GM12878 (cell line): Measurements from ENCODE around the gene SMURF1. TPM values are rescaled to one million over a fixed set of nuclear protein-coding genes. Genes with fewer than 3 reads are reported as not detected.

ENCODE experiments used
- ATAC-seq: fragments of 200-7000 bp; cut with Tn5 transposase; 3 replicates; pipeline ENCODE4 v1.9.1; 2020; ENCODE audit warnings: mild to moderate bottlenecking, moderate library complexity
- BruUV-seq: library from RNA; stranded (reverse); fragments of 400-500 nt; replicated peaks from 2 replicates; lab custom pipeline; 2021; lab: Mats Ljungman, UMichigan
- CTCF ChIA-PET: fragments of 300-600 bp; sonication (Branson Sonifier 250); formaldehyde crosslinking; extraction: SDS; loops from one replicate; lab custom pipeline; 2021; ENCODE audit warnings: inconsistent platforms; lab: Yijun Ruan, JAX
- POLR2A ChIA-PET: fragments of 350-600 bp; formaldehyde crosslinking; extraction: SDS; loops from one replicate; lab custom pipeline; 2021; ENCODE audit warnings: inconsistent platforms; lab: Charles Lee
- RAD21 ChIA-PET: fragments of 300-600 bp; sonication (Branson Sonifier 250); formaldehyde crosslinking; loops from one replicate; lab custom pipeline; 2023; ENCODE audit warnings: antibody characterized with exemption; ENCODE audit not compliant: unreplicated experiment; lab: Charles Lee
- SMC1A ChIA-PET: fragments of 300-600 bp; sonication (Branson Sonifier 250); formaldehyde crosslinking; loops from one replicate; lab custom pipeline; 2023; ENCODE audit not compliant: unreplicated experiment, uncharacterized antibody; lab: Charles Lee
- DNase-seq: peaks from one replicate; pipeline ENCODE4 v3.0.0-alpha.2; 2011; ENCODE audit warnings: low read depth, low spot score
- FAIRE-seq: peaks from 3 replicates; lab custom pipeline; 2011; peaks lifted over from hg19 to GRCh38; lab: Jason Lieb, UNC
- H2AFZ ChIP-seq: 2 replicates; pipeline ENCODE4 v1.6.0; 2011; ENCODE audit warnings: low read depth, low read length, control low read depth; ENCODE audit not compliant: control insufficient read depth
- H3K27ac ChIP-seq: 2 replicates; pipeline ENCODE4 v1.5.1; 2011; ENCODE audit warnings: control low read depth; ENCODE audit not compliant: control insufficient read depth, insufficient read depth
- H3K27me3 ChIP-seq, 2 experiments: replicated peaks in 1 of 2; 2 replicates each; pipeline versions ENCODE4 v1.6.0 to v1.6.1; 2011; ENCODE audit warnings: low read length in 1 of 2; ENCODE audit not compliant: control insufficient read depth in 2 of 2, insufficient read depth in 2 of 2
- H3K36me3 ChIP-seq, 2 experiments: 2 replicates each; pipeline ENCODE4 v1.5.1; 2011; ENCODE audit warnings: low read length in 1 of 2; ENCODE audit not compliant: control insufficient read depth in 2 of 2, insufficient read depth in 2 of 2
- H3K4me1 ChIP-seq: 2 replicates; pipeline ENCODE4 v1.6.1; 2011; ENCODE audit warnings: mild to moderate bottlenecking, low read length, moderate library complexity, mixed read lengths; ENCODE audit not compliant: control insufficient read depth, insufficient read depth
- H3K4me2 ChIP-seq: 2 replicates; pipeline ENCODE4 v1.6.0; 2011; ENCODE audit warnings: control low read depth; ENCODE audit not compliant: control insufficient read depth, insufficient read depth
- H3K4me3 ChIP-seq: fragments of 200-600 bp; sonication (generic); 2 replicates; pipeline ENCODE4 v1.5.1; 2016
- H3K79me2 ChIP-seq: 2 replicates; pipeline ENCODE4 v1.6.0; 2011; ENCODE audit warnings: low read length; ENCODE audit not compliant: control insufficient read depth, insufficient read depth
- H3K9ac ChIP-seq: 2 replicates; pipeline ENCODE4 v1.8.0; 2011; ENCODE audit warnings: low read length, control low read depth, mixed read lengths; ENCODE audit not compliant: control insufficient read depth, insufficient read depth
- H3K9me3 ChIP-seq: replicated peaks from 3 replicates; pipeline ENCODE4 v1.5.1; 2011; ENCODE audit warnings: mild to moderate bottlenecking, low read length; ENCODE audit not compliant: control insufficient read depth, insufficient read depth
- H4K20me1 ChIP-seq: 2 replicates; pipeline ENCODE4 v1.6.0; 2011; ENCODE audit not compliant: control insufficient read depth, insufficient read depth
- BRCA1 ChIP-seq: IDR thresholded peaks from 2 replicates; pipeline ENCODE4 v1.6.1; 2011; ENCODE audit warnings: low read depth, low read length, improper control_type of control experiment
- MEF2A ChIP-seq: IDR thresholded peaks from 2 replicates; pipeline ENCODE4 v1.6.1; 2011; ENCODE audit warnings: low read depth, mild to moderate bottlenecking, low read length, moderate library complexity; ENCODE audit not compliant: insufficient read depth
- POU2F2 ChIP-seq: IDR thresholded peaks from 3 replicates; pipeline ENCODE4 v1.6.1; 2011; ENCODE audit warnings: low read depth, mild to moderate bottlenecking, low read length, borderline replicate concordance
- WGBS: methylation state at CpG from one replicate; pipeline ENCODE4 v1.1.6; 2016; ENCODE audit warnings: low lambda C conversion rate; ENCODE audit not compliant: insufficient replicate concordance, insufficient coverage; ENCODE audit errors: missing lambda C conversion rate; 5-methylcytosine and 5-hydroxymethylcytosine counted together
- in situ Hi-C: fragments of 300-500 bp; cut with MboI; formaldehyde crosslinking; loops from 9 replicates; pipeline ENCODE4 v1.14.3; 2018; ENCODE audit warnings: mixed read lengths
- intact Hi-C: fragments of 100-400 bp; cut with micrococcal nuclease; formaldehyde crosslinking; loops from one replicate; pipeline ENCODE4 v1.14.2; 2022; ENCODE audit not compliant: unreplicated experiment
- polyA plus RNA-seq, 11 experiments: library from polyadenylated mRNA; depleted of rRNA in 4 of 11; unstranded in 6 of 11; stranded (reverse) in 5 of 11; fragments of >200 nt; fragmentation: Nextera tagmentation in 4 of 11; fragmentation: Illumina TruSeq in 1 of 11; extraction: Ambion mirVana in 4 of 11; extraction: Trizol in 1 of 11; gene quantifications; 1 replicate in 1 of 11; 2 replicates in 10 of 11; pipeline versions ENCODE4 v1.2.1 to v1.2.3, GENCODE V29; 2011 to 2016; ENCODE audit warnings: inconsistent platforms in 2 of 11, missing spikeins in 2 of 11, low read depth in 1 of 11
- total RNA-seq, 4 experiments: library from RNA; depleted of rRNA in 3 of 4; stranded (reverse); fragments of >200 nt in 3 of 4; fragmentation: Illumina TruSeq in 1 of 4; extraction: Trizol in 1 of 4; gene quantifications; 2 replicates each; pipeline versions ENCODE4 v1.2.1 to v1.2.3, GENCODE V29; 2013 to 2021
- TF ChIP-seq, protein P1 (sequence below): fragments of 450-650 bp; formaldehyde crosslinking; IDR thresholded peaks from 2 replicates; pipeline ENCODE4 v1.4.0; 2020; ENCODE audit warnings: mild to moderate bottlenecking, moderate library complexity

Gene SMURF1
- total and polyA plus RNA-seq, 10 of the 15 experiments (the other 5 are each of a cell fraction or from before 2014, with no cell fraction given): 0.76 to 14.0 (median 7.9) TPM

DNA sequence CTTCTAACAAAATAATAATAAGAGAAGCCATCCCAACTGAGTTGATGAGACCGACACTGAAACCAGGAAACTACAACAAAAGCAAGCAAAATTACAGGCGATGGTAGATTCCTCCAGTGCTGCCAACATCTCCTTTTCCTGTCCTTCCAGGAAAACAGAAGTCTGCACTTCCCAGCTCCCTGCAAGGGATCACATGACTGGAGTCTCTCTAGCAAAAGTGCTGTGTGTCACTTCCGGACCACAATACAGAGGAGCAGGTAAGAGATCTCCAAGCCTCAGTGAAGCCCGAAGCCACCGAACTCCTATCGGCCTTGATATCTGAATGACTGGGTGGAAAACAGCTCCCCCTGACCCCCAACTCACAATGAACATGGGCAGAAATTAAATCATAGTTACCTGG is 63.2 kb downstream of the SMURF1 start:
- no peaks in the 10 kb centered on the region for H3K4me1 ChIP-seq
- intact Hi-C loops: no loop called here
- ChIA-PET RAD21 (no interaction called here), CTCF (interaction anchor here (0.5 kb wide), 1 partner anchor 204 kb away, joined by 6 read pairs; no protein-coding TSS in a partner anchor), POLR2A (no interaction called here), SMC1A (interaction anchor here (1.0 kb wide), 1 partner anchor 82 kb away, joined by 4 read pairs; no protein-coding TSS in a partner anchor)
- no peak overlapping the region for H3K4me2 ChIP-seq
- in situ Hi-C loops: no loop called here
- no peak overlapping the region for H3K27ac ChIP-seq
- no peaks in the 10 kb centered on the region for H3K27me3 ChIP-seq
- no peaks in the 10 kb centered on the region for H3K9me3 ChIP-seq
- no peaks in the 10 kb centered on the region for H4K20me1 ChIP-seq
- 97% methylated on average over 6 of the region's 6 CpGs for WGBS
- no peak for FAIRE-seq
- no peaks in the 10 kb centered on the region for H3K79me2 ChIP-seq
- H3K9ac ChIP-seq: no peak overlapping the region
- DNase-seq: no peak
- no TSS peak for BruUV-seq
- no peaks in the 10 kb centered on the region for H3K36me3 ChIP-seq
- TF ChIP-seq, protein P1, sequence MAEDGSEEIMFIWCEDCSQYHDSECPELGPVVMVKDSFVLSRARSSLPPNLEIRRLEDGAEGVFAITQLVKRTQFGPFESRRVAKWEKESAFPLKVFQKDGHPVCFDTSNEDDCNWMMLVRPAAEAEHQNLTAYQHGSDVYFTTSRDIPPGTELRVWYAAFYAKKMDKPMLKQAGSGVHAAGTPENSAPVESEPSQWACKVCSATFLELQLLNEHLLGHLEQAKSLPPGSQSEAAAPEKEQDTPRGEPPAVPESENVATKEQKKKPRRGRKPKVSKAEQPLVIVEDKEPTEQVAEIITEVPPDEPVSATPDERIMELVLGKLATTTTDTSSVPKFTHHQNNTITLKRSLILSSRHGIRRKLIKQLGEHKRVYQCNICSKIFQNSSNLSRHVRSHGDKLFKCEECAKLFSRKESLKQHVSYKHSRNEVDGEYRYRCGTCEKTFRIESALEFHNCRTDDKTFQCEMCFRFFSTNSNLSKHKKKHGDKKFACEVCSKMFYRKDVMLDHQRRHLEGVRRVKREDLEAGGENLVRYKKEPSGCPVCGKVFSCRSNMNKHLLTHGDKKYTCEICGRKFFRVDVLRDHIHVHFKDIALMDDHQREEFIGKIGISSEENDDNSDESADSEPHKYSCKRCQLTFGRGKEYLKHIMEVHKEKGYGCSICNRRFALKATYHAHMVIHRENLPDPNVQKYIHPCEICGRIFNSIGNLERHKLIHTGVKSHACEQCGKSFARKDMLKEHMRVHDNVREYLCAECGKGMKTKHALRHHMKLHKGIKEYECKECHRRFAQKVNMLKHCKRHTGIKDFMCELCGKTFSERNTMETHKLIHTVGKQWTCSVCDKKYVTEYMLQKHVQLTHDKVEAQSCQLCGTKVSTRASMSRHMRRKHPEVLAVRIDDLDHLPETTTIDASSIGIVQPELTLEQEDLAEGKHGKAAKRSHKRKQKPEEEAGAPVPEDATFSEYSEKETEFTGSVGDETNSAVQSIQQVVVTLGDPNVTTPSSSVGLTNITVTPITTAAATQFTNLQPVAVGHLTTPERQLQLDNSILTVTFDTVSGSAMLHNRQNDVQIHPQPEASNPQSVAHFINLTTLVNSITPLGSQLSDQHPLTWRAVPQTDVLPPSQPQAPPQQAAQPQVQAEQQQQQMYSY (CRISPR knock-in tag): no peak
- TF ChIP-seq POU2F2: no peak
- no peak for TF ChIP-seq MEF2A
- no peak for TF ChIP-seq BRCA1
- H3K4me3 ChIP-seq: no peak overlapping the region
- no peak for ATAC-seq
- no peak overlapping the region for H2AFZ ChIP-seq
